HEK293 (cell line): ENCODE data around the gene CNPY2.
"Not testable (repeated sequence)": the region's sequence is repeated elsewhere in the genome, so short reads cannot be mapped to it uniquely, and the experiment has no call there.

ENCODE experiments used
- ZBTB8A ChIP-seq: fragments of 450-650 bp; formaldehyde crosslinking; IDR thresholded peaks from 2 replicates; pipeline ENCODE4 v1.5.1; 2016; ENCODE audit warnings: missing biosample characterization, missing genetic modification characterization
- ZNF23 ChIP-seq: fragments of 450-650 bp; formaldehyde crosslinking; IDR thresholded peaks from 2 replicates; pipeline ENCODE4 v1.5.1; 2016; ENCODE audit warnings: missing biosample characterization, missing genetic modification characterization, borderline replicate concordance
- TF ChIP-seq, protein P1 (sequence below): fragments of 450-650 bp; formaldehyde crosslinking; IDR thresholded peaks from 2 replicates; pipeline ENCODE4 v1.5.1; 2016; ENCODE audit warnings: missing biosample characterization, missing genetic modification characterization
- TF ChIP-seq, protein P2 (sequence below): IDR thresholded peaks from 2 replicates; pipeline ENCODE4 v1.6.1; 2011; ENCODE audit warnings: mild to moderate bottlenecking, low read depth, low read length, borderline replicate concordance
- TF ChIP-seq, protein P3 (sequence below): fragments of 450-650 bp; formaldehyde crosslinking; IDR thresholded peaks from 2 replicates; pipeline ENCODE4 v1.5.1; 2016; ENCODE audit warnings: missing biosample characterization, missing genetic modification characterization

DNA sequence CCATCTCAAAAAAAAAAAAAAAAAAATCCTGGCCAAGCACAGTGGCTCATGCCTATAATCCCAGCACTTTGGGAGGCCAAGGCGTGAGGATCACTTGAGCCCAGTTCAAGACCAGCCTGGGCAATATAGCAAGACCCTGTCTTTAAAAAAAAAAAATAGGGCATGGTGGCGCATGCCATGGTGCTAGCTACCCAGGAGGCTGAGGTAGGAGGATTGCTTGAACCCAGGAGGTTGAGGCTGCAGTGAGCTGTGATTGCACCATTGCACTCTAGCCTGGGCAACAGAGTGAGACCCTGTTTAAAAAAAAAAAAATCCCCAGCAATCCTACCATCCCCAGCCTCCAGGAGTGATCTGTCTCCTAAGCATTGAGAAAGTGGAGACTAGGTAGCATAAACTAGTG is 26.5 kb upstream of the CNPY2 start:
- TF ChIP-seq, protein P1, sequence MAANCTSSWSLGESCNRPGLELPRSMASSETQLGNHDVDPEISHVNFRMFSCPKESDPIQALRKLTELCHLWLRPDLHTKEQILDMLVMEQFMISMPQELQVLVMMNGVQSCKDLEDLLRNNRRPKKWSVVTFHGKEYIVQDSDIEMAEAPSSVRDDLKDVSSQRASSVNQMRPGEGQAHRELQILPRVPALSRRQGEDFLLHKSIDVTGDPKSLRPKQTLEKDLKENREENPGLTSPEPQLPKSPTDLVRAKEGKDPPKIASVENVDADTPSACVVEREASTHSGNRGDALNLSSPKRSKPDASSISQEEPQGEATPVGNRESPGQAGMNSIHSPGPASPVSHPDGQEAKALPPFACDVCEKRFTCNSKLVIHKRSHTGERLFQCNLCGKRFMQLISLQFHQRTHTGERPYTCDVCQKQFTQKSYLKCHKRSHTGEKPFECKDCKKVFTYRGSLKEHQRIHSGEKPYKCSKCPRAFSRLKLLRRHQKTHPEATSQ (tag by site-specific recombination) = not testable (repeated sequence)
- TF ChIP-seq, protein P2, sequence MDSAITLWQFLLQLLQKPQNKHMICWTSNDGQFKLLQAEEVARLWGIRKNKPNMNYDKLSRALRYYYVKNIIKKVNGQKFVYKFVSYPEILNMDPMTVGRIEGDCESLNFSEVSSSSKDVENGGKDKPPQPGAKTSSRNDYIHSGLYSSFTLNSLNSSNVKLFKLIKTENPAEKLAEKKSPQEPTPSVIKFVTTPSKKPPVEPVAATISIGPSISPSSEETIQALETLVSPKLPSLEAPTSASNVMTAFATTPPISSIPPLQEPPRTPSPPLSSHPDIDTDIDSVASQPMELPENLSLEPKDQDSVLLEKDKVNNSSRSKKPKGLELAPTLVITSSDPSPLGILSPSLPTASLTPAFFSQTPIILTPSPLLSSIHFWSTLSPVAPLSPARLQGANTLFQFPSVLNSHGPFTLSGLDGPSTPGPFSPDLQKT = not testable (repeated sequence)
- TF ChIP-seq, protein P3, sequence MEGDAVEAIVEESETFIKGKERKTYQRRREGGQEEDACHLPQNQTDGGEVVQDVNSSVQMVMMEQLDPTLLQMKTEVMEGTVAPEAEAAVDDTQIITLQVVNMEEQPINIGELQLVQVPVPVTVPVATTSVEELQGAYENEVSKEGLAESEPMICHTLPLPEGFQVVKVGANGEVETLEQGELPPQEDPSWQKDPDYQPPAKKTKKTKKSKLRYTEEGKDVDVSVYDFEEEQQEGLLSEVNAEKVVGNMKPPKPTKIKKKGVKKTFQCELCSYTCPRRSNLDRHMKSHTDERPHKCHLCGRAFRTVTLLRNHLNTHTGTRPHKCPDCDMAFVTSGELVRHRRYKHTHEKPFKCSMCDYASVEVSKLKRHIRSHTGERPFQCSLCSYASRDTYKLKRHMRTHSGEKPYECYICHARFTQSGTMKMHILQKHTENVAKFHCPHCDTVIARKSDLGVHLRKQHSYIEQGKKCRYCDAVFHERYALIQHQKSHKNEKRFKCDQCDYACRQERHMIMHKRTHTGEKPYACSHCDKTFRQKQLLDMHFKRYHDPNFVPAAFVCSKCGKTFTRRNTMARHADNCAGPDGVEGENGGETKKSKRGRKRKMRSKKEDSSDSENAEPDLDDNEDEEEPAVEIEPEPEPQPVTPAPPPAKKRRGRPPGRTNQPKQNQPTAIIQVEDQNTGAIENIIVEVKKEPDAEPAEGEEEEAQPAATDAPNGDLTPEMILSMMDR (tag by site-specific recombination) = not testable (repeated sequence)
- TF ChIP-seq ZNF23, ZBTB8A (tag by site-specific recombination): not testable (repeated sequence)
